Measurements from ENCODE around the gene DENND10. TPM values are rescaled to one million over a fixed set of nuclear protein-coding genes. Genes with fewer than 3 reads are reported as not detected.
A peak's percentile ranks its signal among the peaks of the same experiment; 100 is the strongest.

The DENND10 gene
- total and polyA plus RNA-seq, 4 donors: 17.9 to 37.7 (median 27.3) TPM

DNA sequence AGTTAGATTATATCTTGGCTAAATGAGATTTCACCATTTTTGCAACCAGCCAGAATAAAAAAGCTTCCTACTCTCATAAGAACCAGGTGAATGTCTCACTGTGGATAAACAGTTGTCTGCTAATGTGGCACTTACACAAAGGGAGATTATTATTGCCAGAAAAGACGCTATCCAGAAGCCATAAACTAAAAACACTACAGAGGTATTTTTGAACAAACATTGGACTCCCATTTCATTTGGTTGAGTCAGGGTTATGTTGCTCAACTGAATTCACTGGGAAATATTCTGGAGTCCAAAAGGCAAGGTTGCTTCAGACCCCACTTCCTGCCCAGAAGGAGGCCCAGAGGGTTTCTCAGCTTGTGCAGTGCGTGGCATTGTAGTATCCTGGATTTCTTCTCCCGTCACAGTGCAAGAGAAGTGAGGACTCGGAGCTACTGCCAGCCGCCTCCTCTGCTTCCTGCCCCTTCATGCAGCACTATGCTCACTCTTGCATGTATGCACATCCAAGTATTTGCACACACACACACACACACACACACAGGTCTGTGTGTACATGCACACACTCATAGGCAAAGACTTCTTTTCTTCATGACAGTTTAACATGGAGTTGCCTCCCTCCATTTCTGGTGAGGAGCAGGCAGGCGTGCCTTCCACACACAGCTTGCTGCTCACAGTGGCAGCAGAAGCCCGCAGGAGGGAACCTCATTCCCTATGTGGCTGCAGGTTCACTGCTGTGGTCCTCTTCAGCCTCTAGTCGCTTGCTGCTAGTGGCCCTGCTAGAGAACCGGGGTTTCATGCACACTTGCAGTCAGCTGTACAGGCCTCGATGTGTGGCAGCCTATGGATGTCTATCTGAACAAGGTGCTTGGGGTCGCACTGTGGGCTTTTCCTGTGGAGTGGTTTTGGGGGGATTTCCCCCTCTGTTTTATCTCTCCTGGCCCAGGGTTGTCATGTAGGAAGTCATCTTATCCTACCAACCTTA lies 10.1 kb downstream of the DENND10 start (continued):
- TF ChIP-seq, protein P1, sequence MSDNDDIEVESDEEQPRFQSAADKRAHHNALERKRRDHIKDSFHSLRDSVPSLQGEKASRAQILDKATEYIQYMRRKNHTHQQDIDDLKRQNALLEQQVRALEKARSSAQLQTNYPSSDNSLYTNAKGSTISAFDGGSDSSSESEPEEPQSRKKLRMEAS (IDR thresholded peaks at IDR 0.05): peak; percentile 46
- TF ChIP-seq JUND (IDR thresholded peaks at IDR 0.05): peak; percentile 47 to 82
- TF ChIP-seq, protein P2, sequence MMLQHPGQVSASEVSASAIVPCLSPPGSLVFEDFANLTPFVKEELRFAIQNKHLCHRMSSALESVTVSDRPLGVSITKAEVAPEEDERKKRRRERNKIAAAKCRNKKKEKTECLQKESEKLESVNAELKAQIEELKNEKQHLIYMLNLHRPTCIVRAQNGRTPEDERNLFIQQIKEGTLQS (IDR thresholded peaks at IDR 0.05): peak; percentile 48
- TF ChIP-seq FOXA1 (IDR thresholded peaks at IDR 0.05): no peak
- TF ChIP-seq TAF1 (conservative IDR thresholded peaks at IDR 0.05): no peak
- peak; percentile 53 for TF ChIP-seq FOXA2 (IDR thresholded peaks at IDR 0.05)
- no peak for TF ChIP-seq NR2F2 (IDR thresholded peaks at IDR 0.05)
- TF ChIP-seq RAD21 (IDR thresholded peaks at IDR 0.05): peak; percentile 33 to 44
- TF ChIP-seq, protein P3, sequence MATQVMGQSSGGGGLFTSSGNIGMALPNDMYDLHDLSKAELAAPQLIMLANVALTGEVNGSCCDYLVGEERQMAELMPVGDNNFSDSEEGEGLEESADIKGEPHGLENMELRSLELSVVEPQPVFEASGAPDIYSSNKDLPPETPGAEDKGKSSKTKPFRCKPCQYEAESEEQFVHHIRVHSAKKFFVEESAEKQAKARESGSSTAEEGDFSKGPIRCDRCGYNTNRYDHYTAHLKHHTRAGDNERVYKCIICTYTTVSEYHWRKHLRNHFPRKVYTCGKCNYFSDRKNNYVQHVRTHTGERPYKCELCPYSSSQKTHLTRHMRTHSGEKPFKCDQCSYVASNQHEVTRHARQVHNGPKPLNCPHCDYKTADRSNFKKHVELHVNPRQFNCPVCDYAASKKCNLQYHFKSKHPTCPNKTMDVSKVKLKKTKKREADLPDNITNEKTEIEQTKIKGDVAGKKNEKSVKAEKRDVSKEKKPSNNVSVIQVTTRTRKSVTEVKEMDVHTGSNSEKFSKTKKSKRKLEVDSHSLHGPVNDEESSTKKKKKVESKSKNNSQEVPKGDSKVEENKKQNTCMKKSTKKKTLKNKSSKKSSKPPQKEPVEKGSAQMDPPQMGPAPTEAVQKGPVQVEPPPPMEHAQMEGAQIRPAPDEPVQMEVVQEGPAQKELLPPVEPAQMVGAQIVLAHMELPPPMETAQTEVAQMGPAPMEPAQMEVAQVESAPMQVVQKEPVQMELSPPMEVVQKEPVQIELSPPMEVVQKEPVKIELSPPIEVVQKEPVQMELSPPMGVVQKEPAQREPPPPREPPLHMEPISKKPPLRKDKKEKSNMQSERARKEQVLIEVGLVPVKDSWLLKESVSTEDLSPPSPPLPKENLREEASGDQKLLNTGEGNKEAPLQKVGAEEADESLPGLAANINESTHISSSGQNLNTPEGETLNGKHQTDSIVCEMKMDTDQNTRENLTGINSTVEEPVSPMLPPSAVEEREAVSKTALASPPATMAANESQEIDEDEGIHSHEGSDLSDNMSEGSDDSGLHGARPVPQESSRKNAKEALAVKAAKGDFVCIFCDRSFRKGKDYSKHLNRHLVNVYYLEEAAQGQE (IDR thresholded peaks at IDR 0.05): peak; percentile 61

DNA sequence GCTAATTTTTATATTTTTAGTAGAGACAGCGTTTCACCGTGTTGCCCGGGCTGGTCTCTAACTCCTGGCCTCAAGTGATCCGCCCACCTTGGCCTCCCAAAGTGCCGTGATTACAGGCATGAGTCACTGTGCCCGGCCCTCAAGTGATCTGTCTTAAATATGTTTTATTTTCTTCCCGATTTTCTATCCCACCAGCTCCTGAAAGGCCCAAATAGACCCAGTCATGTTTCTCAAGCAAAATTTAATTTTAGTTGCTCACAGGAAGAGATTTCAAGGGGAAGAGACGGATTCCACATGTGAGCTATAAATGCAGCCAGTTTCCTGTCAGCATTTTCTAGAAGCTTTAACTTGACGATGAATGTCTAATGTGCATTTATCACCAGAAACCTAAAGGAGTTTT lies 12.0 kb downstream of the DENND10 start:
- H3K4me3 ChIP-seq (ENCODE audit: low read depth in 1 of 3, low read length in 3 of 3): no peak overlapping the region
- no peak for DNase-seq (ENCODE audit: low spot score)
- no peak overlapping the region for H3K9ac ChIP-seq (ENCODE audit: low read depth in 1 of 2, low read length in 2 of 2)
- TF ChIP-seq FOXA1 (IDR thresholded peaks at IDR 0.05): no peak
- no peak for TF ChIP-seq RXRA (IDR thresholded peaks at IDR 0.05)
- no peak for TF ChIP-seq HNF4A (conservative IDR thresholded peaks at IDR 0.05)
- no peak for TF ChIP-seq HNF4G (IDR thresholded peaks at IDR 0.05)
- TF ChIP-seq YY1 (IDR thresholded peaks at IDR 0.05): no peak
- TF ChIP-seq, protein P4, sequence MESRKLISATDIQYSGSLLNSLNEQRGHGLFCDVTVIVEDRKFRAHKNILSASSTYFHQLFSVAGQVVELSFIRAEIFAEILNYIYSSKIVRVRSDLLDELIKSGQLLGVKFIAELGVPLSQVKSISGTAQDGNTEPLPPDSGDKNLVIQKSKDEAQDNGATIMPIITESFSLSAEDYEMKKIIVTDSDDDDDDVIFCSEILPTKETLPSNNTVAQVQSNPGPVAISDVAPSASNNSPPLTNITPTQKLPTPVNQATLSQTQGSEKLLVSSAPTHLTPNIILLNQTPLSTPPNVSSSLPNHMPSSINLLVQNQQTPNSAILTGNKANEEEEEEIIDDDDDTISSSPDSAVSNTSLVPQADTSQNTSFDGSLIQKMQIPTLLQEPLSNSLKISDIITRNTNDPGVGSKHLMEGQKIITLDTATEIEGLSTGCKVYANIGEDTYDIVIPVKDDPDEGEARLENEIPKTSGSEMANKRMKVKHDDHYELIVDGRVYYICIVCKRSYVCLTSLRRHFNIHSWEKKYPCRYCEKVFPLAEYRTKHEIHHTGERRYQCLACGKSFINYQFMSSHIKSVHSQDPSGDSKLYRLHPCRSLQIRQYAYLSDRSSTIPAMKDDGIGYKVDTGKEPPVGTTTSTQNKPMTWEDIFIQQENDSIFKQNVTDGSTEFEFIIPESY (IDR thresholded peaks at IDR 0.05): no peak
- no peak for TF ChIP-seq JUND (IDR thresholded peaks at IDR 0.05)
- TF ChIP-seq, protein P2 (IDR thresholded peaks at IDR 0.05): no peak
- TF ChIP-seq, protein P3 (IDR thresholded peaks at IDR 0.05): no peak
- TF ChIP-seq, protein P1 (IDR thresholded peaks at IDR 0.05): no peak
- no peak for TF ChIP-seq NR2F2 (IDR thresholded peaks at IDR 0.05)
- TF ChIP-seq RAD21 (IDR thresholded peaks at IDR 0.05): no peak
- TF ChIP-seq TAF1 (conservative IDR thresholded peaks at IDR 0.05): no peak
- TF ChIP-seq GABPA (IDR thresholded peaks at IDR 0.05 in 1 of 2, conservative IDR thresholded peaks at IDR 0.05 in 1 of 2): no peak
- TF ChIP-seq FOXA2 (IDR thresholded peaks at IDR 0.05): no peak
- TF ChIP-seq, protein P5, sequence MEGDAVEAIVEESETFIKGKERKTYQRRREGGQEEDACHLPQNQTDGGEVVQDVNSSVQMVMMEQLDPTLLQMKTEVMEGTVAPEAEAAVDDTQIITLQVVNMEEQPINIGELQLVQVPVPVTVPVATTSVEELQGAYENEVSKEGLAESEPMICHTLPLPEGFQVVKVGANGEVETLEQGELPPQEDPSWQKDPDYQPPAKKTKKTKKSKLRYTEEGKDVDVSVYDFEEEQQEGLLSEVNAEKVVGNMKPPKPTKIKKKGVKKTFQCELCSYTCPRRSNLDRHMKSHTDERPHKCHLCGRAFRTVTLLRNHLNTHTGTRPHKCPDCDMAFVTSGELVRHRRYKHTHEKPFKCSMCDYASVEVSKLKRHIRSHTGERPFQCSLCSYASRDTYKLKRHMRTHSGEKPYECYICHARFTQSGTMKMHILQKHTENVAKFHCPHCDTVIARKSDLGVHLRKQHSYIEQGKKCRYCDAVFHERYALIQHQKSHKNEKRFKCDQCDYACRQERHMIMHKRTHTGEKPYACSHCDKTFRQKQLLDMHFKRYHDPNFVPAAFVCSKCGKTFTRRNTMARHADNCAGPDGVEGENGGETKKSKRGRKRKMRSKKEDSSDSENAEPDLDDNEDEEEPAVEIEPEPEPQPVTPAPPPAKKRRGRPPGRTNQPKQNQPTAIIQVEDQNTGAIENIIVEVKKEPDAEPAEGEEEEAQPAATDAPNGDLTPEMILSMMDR (IDR thresholded peaks at IDR 0.05; ENCODE audit: low read depth, low read length, missing input control): no peak
- H3K9me3 ChIP-seq (ENCODE audit: control insufficient read depth in 4 of 4, low read length in 3 of 4): no peaks in the 10 kb centered on the region
- 82% methylated on average over 9 of the region's 9 CpGs for WGBS
- H3K36me3 ChIP-seq (ENCODE audit: control insufficient read depth in 4 of 4, insufficient read depth in 3 of 4, low read depth in 1 of 4, low read length in 3 of 4): peaks cover 4 to 17% (median 8%) of the 10 kb centered on the region in 4 donors
- H3K27ac ChIP-seq (ENCODE audit: low read depth in 1 of 2, low read length in 2 of 2): peak overlapping the region; percentile 63 to 76
- no peaks in the 10 kb centered on the region for H3K27me3 ChIP-seq (ENCODE audit: control insufficient read depth in 4 of 4, insufficient read depth in 4 of 4, low read length in 3 of 4)
- peaks cover 6 to 28% (median 13%) of the 10 kb centered on the region in 4 donors for H3K4me1 ChIP-seq (ENCODE audit: control insufficient read depth in 4 of 4, insufficient read depth in 4 of 4, low read length in 3 of 4)
